ENCODE results near the gene EXOG.

EXOG gene

GRCh38 chr3:38473229-38473628 is 22.9 kb upstream of the EXOG start:
- DNase-seq (ENCODE audit: low read depth), result no peak

DNA sequence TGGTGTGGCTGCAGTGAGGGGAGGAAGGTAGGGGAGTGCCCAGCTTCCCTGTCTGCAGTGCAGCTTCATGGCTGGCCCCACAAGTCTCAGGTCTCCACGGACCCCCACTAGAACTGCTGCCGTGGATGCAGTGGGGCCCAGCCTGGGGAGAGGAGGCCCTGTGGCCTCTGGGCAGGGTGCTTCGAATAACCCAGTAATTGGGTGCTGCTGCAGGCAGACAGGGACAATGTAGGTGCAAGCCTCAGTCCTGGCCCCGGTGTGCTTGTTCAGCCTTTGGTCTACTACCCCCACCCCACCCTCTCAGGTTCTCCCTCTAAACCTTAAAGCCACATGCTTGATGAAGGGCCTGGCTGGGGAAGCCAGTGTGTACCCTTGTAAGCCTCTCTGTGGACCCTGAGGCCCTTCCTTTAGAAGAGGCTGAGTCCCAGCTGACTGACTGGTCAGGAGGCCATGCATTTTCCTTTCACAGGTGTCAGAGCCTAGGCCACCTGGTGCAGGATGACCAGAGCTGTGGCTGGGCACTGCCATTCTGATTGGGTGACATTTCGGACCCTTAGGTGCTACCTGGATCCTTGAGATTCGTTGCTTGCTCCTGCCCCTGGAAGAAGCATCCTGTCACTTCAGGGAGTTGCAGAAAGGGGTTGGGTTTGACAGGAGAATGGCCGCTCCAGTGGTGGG is 21.1 kb upstream of the EXOG start:
- no peak for DNase-seq (ENCODE audit: low read depth)

- no peak for DNase-seq (ENCODE audit: low read depth)
Observed at GRCh38 chr3:38475716-38476115, 20.4 kb upstream of the EXOG start.

- no peak for DNase-seq (ENCODE audit: low read depth)
Observed at GRCh38 chr3:38476157-38476756, 19.9 kb upstream of the EXOG start.

GRCh38 chr3:38477057-38477820 is 18.9 kb upstream of the EXOG start:
- DNase-seq (ENCODE audit: low read depth), result no peak

- DNase-seq (ENCODE audit: low read depth), result no peak
Observed at GRCh38 chr3:38477839-38478450, 18.2 kb upstream of the EXOG start.

GRCh38 chr3:38478901-38479300 is 17.2 kb upstream of the EXOG start:
- DNase-seq (ENCODE audit: low read depth), result no peak

GRCh38 chr3:38479431-38480092 is 16.6 kb upstream of the EXOG start:
- peak; percentile 22 for DNase-seq (ENCODE audit: low read depth)

- DNase-seq (ENCODE audit: low read depth), result no peak
Observed at GRCh38 chr3:38480093-38480445, 16.1 kb upstream of the EXOG start.

GRCh38 chr3:38480930-38481329 is 15.2 kb upstream of the EXOG start:
- no peak for DNase-seq (ENCODE audit: low read depth)

DNA sequence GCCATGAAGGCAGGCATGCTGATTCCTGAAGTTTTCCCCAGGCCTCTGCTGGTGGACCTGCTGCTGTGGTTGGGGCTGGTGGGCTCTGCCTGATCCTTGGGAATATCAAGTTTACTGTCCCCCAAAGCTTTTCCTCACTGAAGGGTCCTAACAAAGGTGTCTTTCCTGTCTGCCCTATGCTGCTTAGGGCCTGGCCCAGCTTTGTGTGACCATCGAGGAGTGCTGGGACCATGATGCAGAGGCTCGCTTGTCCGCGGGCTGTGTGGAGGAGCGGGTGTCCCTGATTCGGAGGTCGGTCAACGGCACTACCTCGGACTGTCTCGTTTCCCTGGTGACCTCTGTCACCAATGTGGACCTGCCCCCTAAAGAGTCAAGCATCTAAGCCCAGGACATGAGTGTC is 13.2 kb upstream of the EXOG start:
- no peak for DNase-seq (ENCODE audit: low read depth)

DNA sequence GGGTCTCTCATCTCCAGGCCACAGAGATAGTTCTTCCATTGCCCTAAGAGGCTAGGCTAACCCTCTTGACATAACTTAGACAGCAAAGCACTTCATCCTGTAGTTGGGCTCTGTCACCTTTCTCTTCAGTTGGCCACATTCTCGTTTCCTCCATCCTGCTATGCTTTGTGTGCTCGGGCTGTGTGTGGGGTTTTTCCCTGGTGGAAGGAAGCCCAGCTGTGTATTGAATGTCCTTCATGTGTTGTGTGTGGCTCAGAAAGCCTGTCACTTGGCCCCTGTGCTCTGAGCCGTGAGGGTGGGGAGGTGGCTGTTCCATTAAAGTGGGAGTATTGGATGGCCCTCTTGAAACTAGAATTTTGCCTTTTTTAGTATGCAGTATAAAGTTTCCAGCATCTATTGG is 8.8 kb upstream of the EXOG start:
- DNase-seq (ENCODE audit: low read depth), result no peak

DNA sequence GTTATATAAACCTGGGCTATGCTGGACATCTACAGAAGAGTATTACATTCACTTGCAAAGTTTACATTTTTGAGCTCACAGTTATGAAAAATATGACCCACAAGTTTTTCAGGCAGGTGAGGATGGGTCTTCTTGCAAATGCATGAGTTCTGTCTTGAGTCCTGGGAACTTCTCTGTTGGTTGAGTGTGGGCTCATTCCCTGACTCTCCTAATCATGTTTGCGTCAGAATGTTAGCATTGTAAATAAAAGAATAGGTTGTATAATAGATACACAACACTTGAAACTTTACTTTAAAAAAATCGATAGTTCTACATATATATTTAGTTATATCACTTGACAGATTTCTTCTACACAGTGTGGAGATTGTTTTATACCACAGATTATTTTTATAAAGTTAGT is 7.2 kb upstream of the EXOG start:
- DNase-seq (ENCODE audit: low read depth), result no peak

GRCh38 chr3:38489766-38490165 is 6.4 kb upstream of the EXOG start:
- DNase-seq (ENCODE audit: low read depth), result no peak

GRCh38 chr3:38490281-38491030 is 5.7 kb upstream of the EXOG start:
- no peak for DNase-seq (ENCODE audit: low read depth)

DNA sequence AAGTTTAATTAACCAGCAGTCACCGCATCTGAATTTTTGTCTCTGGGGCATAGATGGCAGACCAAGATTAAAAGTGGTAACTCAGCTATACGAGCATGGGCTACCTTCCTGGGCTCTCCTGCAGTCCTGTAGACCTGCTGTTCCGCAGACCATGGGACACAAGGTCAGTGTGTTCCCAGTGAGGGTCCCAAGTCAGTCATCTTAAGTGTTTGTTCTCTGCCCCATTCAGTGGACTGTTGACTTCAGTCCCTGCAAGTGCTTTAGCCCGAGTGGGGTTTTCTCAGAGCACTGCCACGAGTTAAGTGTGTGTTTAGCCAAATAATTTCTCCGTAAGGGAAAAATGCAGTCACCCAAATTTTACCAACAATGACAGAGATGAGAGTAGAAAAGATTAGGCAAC is 4.9 kb upstream of the EXOG start:
- no peak for DNase-seq (ENCODE audit: low read depth)

- DNase-seq (ENCODE audit: low read depth), result no peak
Observed at GRCh38 chr3:38493031-38493430, 3.1 kb upstream of the EXOG start.

GRCh38 chr3:38497031-38497430 is 891 bp downstream of the EXOG start:
- no peak for DNase-seq (ENCODE audit: low read depth)

DNA sequence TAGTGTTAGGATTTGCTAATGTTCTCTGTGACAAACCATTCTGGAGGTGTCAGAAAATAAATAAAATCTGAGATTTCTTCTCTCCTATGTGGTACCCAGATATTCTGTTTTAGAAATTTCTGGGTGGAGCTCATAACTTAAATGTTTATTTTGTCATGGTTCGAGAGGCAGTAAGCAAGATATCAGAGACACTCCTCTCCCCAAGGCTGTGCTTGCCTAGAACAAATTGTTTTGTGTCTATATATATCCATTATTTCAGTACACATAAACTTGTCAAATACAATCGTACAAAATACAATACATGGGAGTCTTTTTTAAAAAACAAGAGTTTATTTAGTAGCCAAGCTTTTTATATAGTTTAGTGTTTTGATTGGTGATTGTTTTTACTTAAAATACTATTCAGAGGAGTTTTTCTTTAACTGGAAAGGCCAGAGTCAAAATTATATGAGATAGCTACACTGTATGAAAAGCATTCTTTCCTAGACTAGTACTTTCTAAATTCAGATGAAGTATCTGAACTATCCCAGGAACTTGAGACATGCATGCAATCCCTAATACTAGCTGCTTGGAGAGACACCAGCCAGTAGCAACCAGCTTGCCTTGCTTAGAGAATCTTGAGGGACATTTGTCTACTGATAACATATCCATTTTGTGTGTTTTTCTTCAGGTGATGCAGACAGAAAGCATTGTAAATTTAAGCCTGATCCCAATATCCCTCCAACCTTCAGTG is 4.7 kb downstream of the EXOG start:
- no peak for DNase-seq (ENCODE audit: low read depth)

DNA sequence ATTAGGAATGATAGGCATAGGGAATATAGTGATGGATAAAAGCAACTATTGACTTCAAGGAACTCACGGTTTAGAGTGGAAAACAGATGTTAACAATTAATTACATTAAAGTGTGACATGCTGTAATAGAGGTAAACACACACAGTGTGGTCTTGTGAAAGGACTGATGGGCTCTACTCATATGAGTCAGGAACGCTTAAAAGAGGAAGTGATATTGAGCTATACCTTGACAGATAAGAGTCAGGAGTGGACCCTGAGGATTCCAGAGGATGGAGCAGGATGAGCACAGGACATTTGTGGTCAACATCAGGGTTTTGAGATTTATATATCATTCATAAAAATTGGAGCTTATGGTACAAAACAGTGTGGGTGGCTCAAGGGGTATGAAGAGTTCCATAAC is 11.0 kb downstream of the EXOG start:
- DNase-seq (ENCODE audit: low read depth), result no peak

DNA sequence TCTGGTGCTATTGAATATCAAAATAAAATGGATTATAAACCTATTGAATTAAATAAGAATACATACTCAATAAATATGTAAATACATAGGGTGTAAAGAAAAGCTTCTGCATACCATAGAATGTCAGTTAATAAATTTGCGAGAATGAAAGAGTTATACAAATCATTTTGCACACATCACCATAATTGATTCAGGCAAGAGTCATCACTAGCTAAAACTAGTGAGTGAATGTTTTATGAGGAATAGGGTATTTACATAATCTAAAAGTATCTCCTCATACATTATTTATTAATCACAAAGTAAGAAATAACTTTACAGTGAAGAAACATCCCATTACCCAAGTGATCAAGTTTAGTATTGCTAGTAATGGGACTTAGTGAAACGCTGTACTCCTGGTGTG is 13.6 kb downstream of the EXOG start:
- DNase-seq (ENCODE audit: low read depth), result no peak

Measured in stimulated activated CD4-positive, alpha-beta T cell treated with anti-CD3 and anti-CD28 coated beads, Interleukin-2, amount 100 ng/mL, for 4 hours (primary cell).